Astrocyte of the cerebellum (primary cell): Measurements from ENCODE around the gene RLN3.

Experiments
- DNase-seq: peaks from one replicate; pipeline ENCODE4 v3.0.0-alpha.2; 2011; ENCODE audit warnings: low read depth
- H3K4me3 ChIP-seq: 2 replicates; pipeline ENCODE4 v1.5.1; 2011; ENCODE audit warnings: mild to moderate bottlenecking, low read depth, low read length, moderate library complexity
- CTCF ChIP-seq: IDR thresholded peaks from 2 replicates; pipeline ENCODE4 v1.5.1; 2012; ENCODE audit warnings: low read length, low read depth, moderate library complexity, mild to moderate bottlenecking; ENCODE audit errors: missing control alignments
- in situ Hi-C: cut with HindIII; loops from 2 replicates; pipeline ENCODE4 v1.10.0; 2017; ENCODE audit warnings: low sequenced_read_pairs

RLN3 gene

GRCh38 chr19:14027856-14028450 lies at the start of gene RLN3:
TSS of gene RLN3 (plus strand) at chr19:14028148. CDS start at chr19:14028205, 57 bp downstream.
- no peak for DNase-seq
- no peak within 1 kb of the TSS for H3K4me3 ChIP-seq
- TF ChIP-seq CTCF, result no peak
- in situ Hi-C loops, result no loop called here

- in situ Hi-C loops, result no loop called here
- TF ChIP-seq CTCF, result no peak
- DNase-seq, result no peak
- no peak overlapping the region for H3K4me3 ChIP-seq
These were observed 49.4 kb upstream of the RLN3 start for GRCh38 chr19:13978351-13979243.

- no peak for DNase-seq
- in situ Hi-C loops, result no loop called here
- no peak for TF ChIP-seq CTCF
- no peak overlapping the region for H3K4me3 ChIP-seq
These were observed 48.7 kb upstream of the RLN3 start for GRCh38 chr19:13979244-13979615.

GRCh38 chr19:13979686-13980085 lies 48.3 kb upstream of the RLN3 start:
- H3K4me3 ChIP-seq, result no peak overlapping the region
- DNase-seq, result no peak
- in situ Hi-C loops, result no loop called here
- no peak for TF ChIP-seq CTCF

- H3K4me3 ChIP-seq, result no peak overlapping the region
- DNase-seq, result no peak
- in situ Hi-C loops, result no loop called here
- no peak for TF ChIP-seq CTCF
These were observed 47.6 kb upstream of the RLN3 start for GRCh38 chr19:13980340-13980739.

GRCh38 chr19:13981021-13981420 lies 46.9 kb upstream of the RLN3 start:
- TF ChIP-seq CTCF, result no peak
- no peak for DNase-seq
- in situ Hi-C loops, result no loop called here
- no peak overlapping the region for H3K4me3 ChIP-seq
